ENCODE data around the gene MMP3. TPM values are rescaled to one million over a fixed set of nuclear protein-coding genes. Genes with fewer than 3 reads are reported as not detected.

The MMP3 gene
- total and polyA plus RNA-seq, 2 donors (not counting 3 experiments of a cell fraction or from before 2014, with no cell fraction given), result not detected

GRCh38 chr11:102809971-102810370, 33.4 kb downstream of the MMP3 start:
- no peaks in the 10 kb centered on the region for H3K9me3 ChIP-seq (replicated peaks; ENCODE audit: control insufficient read depth, insufficient read depth, low read length)
- POLR2A ChIA-PET, result no interaction called here
- TF ChIP-seq EZH2 (IDR thresholded peaks at IDR 0.05; ENCODE audit: borderline replicate concordance, low read depth, low read length, severe bottlenecking) (no peak), POLR2A (IDR thresholded peaks at IDR 0.05; ENCODE audit: low read depth, low read length) (no peak), CTCF (IDR thresholded peaks at IDR 0.05; ENCODE audit: extremely low read depth in 1 of 2, insufficient read depth in 1 of 2, low read depth in 1 of 2, low read length in 2 of 2) (no peak), GATA2 (IDR thresholded peaks at IDR 0.05; ENCODE audit: insufficient read depth, insufficient read length, low read depth, low read length) (no peak), MAX (IDR thresholded peaks at IDR 0.05; ENCODE audit: insufficient read depth, insufficient read length) (no peak), MYC (IDR thresholded peaks at IDR 0.05; ENCODE audit: low read depth, low read length) (no peak), JUN (IDR thresholded peaks at IDR 0.05; ENCODE audit: borderline replicate concordance, insufficient read depth, insufficient read length, low read depth) (no peak), FOS (IDR thresholded peaks at IDR 0.05; ENCODE audit: borderline replicate concordance, insufficient read depth, low read length) (no peak), POLR2AphosphoS5 (IDR thresholded peaks at IDR 0.05; ENCODE audit: insufficient read depth, low read depth, low read length) (no peak)
- intact Hi-C loops (cut with micrococcal nuclease), result loop anchor here (1.0 to 10.0 kb wide), 2 partner anchors 245 to 725 kb away; no protein-coding TSS in a partner anchor
- H3K4me1 ChIP-seq (ENCODE audit: control insufficient read depth, extremely low read depth, insufficient read depth, low read length), result no peaks in the 10 kb centered on the region
- peaks cover 13% of the 10 kb centered on the region in 2 experiments for H3K27me3 ChIP-seq (ENCODE audit: control insufficient read depth in 2 of 2, insufficient read depth in 2 of 2, low read length in 2 of 2)
- BruUV-seq (replicated peaks), result no TSS peak
- no peaks in the 10 kb centered on the region for H3K9me1 ChIP-seq (replicated peaks; ENCODE audit: control insufficient read depth, extremely low read depth, insufficient read depth, low read length)
- no peaks in the 10 kb centered on the region for H3K79me2 ChIP-seq (ENCODE audit: control insufficient read depth, insufficient read depth, low read length)
- H3K4me2 ChIP-seq (ENCODE audit: insufficient read depth, low read length), result no peak overlapping the region
- no peaks in the 10 kb centered on the region for H4K20me1 ChIP-seq (replicated peaks; ENCODE audit: control insufficient read depth, extremely low read depth, insufficient read depth, low read length)
- CTCF ChIA-PET, result interaction anchor here (0.6 to 2.2 kb wide), 9 partner anchors 10 to 133 kb away, joined by 3 to 7 read pairs (median 4); no protein-coding TSS in a partner anchor
- DNase-seq (ENCODE audit: low read depth, low spot score) (no peak), FAIRE-seq (no peak)
- no peak overlapping the region for H2AFZ ChIP-seq (ENCODE audit: low read depth, low read length)
- H3K27ac ChIP-seq (ENCODE audit: insufficient read depth, low read depth, low read length), result no peak overlapping the region
- no peak overlapping the region for H3K9ac ChIP-seq (replicated peaks; ENCODE audit: extremely low read depth, insufficient read depth, low read length)
- dilution Hi-C loops (cut with MboI; ENCODE audit: extremely low pct_ligation_motif_present, low sequenced_read_pairs), result no loop called here
- H3K36me3 ChIP-seq (ENCODE audit: control insufficient read depth in 2 of 2, extremely low read depth in 1 of 2, insufficient read depth in 2 of 2, low read length in 2 of 2), result no peaks in the 10 kb centered on the region
- H3K4me3 ChIP-seq (replicated peaks in 1 of 3; ENCODE audit: insufficient read depth in 1 of 3, low read depth in 1 of 3, low read length in 3 of 3), result no peak overlapping the region
